GM11168 (cell line): ENCODE results near the gene SFPQ.
"Not testable (repeated sequence)": the region's sequence is repeated elsewhere in the genome, so short reads cannot be mapped to it uniquely, and the experiment has no call there.

Source experiments
- in situ Hi-C: fragments of 300-500 bp; cut with MboI; formaldehyde crosslinking; loops from one replicate; pipeline ENCODE4 v1.12.0; 2022; ENCODE audit warnings: low sequenced_read_pairs; ENCODE audit not compliant: unreplicated experiment

The SFPQ gene

DNA sequence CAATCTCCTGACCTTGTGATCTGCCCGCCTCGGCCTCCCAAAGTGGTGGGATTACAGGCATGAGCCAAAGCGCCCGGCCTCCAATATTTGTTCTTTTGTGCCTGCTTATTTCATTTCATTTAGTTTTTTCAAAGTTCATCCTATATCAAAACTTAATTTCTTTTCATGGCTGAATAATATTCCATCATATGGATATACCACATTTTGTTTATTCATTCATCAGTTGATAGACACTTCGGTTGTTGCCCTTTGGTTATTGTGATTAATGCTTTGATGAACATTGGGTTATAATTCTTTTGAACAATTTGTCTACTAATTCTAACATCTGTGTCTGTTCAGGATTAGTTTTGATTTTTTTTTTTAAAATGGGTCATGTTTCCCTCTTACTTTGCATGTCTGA is 41.7 kb downstream of the SFPQ start:
- in situ Hi-C loops, result no loop called here

DNA sequence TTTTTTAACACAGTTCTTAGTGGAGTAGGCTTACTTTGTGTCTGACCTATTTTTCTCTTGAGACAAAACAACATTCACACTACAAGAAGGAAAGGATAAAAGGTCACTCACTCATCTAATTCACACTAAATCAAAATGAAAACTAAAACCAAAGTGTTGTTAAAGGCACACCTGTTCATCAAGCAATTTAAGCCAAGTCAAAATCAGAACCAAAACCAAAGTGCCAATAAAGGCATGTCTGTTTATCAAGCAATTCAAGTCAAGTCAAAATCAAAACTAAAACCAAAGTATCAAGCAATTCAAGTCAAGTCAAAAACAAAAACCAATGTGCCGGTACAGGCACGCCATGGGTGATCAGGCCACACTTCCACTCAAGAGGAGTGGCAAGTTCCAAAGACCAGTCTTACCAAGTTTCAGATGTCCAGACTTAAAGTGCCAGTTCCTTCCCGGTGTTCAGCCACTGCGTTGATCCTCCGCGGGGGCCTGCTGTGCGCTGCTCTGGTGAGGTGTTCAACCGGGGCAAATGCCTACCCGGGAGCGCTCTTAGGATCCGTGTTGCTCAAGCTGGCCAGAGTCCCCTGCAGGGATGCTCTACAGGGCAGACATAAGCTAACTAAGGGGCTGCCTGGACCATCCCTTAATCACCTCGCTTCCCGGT is 46.9 kb downstream of the SFPQ start:
- in situ Hi-C loops, result not testable (repeated sequence)

DNA sequence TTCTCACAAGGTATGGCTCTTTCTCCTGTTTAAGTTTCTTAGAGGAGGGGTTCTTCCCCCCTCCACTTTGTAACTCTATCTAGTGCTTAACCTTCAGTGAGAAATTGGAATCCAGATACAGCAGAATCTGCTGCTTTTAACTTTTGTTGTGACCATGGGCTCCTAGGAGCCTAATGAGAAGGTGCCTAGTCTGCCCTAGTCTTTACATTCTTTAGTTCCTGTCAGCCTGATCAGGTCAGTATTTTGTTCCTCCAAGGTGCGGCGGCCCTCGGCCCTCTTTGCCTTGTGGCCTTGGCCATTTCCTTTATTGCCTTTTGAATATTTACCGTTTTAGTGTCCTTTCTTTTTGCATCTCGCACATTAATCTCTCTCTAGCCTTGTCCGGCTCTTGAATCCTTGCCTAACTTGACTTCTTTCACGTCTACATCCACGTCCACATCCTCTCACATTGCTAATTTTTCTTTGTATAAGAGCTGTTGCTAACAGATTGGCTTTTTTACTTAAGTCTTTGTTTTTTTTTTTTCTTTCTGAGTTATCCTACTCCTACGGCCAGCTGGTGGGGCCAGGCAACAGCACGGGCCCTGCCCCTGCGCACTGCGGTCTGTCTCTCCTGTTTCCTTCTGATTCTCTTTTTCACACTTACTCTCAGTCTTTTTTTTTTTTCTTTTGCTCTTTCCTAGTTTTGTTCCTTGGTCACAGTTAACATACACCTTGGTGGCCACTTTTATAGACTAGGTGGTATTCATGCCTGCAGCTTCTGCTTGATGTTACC is 49.0 kb downstream of the SFPQ start:
- in situ Hi-C loops, result no loop called here

DNA sequence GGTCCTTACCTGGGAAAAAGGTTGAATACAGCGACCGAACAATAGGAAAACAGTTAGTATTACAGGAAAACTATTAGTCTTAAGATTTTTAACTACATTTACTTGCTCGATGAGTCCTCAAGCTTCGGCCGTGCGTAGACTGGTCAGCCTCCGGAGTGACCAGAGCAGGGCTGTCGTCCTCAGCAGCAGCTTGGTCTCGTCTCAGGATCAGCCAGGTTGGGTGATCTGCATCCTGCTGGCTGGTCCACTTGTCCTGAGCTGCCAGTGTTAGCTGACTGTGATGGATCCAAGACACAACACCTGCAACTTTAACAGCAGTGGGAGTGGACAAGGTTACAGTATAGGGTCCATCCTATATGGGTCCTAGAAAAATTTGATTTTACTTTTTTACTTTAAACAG is 50.2 kb downstream of the SFPQ start:
- in situ Hi-C loops, result not testable (repeated sequence)

DNA sequence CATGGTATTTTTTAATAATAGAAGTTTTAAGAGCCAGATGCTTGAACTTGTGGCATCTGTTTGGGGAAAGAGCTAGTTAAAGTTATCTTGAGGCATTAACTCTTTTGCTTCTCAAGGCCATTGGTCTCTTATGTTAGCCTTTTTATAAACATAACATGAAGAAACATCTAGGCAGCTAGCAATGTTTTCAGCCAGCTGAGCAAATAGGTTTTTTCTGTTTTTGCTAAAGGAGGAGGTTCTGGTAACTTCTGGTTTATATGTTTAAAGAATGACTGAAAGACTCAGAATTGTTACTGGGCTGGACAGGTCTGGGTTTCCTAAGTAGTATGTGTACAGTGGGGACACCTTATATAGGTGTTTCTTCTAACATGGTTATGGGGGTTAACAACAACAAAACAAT is 50.7 kb downstream of the SFPQ start:
- in situ Hi-C loops, result not testable (repeated sequence)

DNA sequence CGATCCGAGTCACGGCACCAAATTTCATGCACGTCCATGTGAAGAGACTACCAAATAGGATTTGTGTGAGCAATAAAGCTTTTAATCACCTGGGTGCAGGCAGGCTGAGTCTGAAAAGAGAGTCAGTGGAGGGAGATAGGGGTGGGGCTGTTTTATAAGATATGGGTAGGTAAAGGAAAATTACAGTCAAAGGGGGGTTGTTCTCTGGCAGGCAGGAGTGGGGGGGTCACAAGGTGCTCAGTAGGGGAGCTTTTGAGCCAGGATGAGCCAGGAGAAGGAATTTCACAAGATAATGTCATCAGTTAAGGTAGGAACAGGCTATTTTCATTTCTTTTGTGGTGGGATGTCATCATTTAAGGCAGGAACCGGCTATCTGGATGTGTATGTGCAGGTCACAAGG is 55.4 kb downstream of the SFPQ start:
- in situ Hi-C loops, result loop anchor here (5.0 kb wide), 1 partner anchor 45 kb away; no protein-coding TSS in a partner anchor

DNA sequence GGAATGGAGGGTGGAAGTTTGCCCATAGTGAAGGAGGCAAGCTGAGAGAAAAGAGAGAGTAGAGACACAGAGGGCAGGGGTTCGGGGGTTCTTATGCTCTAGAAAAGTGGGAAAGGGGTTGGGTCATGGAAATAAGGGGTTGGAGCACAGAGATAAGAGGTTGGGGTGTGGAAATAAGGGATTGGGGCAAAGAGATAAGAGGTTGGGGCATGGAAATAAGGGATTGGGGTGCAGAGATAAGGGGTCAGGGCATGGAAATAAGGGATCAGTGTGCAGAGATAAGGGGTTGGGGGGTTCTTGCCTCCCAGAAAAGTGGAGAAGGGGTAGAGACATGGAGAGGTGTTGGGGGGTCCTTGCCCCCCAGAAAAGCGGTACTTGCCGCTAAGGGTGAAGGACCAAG is 56.2 kb downstream of the SFPQ start:
- in situ Hi-C loops, result loop anchor here (5.0 kb wide), 1 partner anchor 44 kb away; no protein-coding TSS in a partner anchor
